Iris pigment epithelial cell (primary cell): ENCODE data around the gene CCND1.
"Not testable (repeated sequence)": the region's sequence is repeated elsewhere in the genome, so short reads cannot be mapped to it uniquely, and the experiment has no call there.

Experiments
- DNase-seq: peaks from one replicate; pipeline ENCODE4 v3.0.0-alpha.2; 2011; ENCODE audit warnings: low read depth

CCND1 gene

GRCh38 chr11:69694781-69695180 lies 53.8 kb downstream of the CCND1 start:
- DNase-seq: no peak

DNA sequence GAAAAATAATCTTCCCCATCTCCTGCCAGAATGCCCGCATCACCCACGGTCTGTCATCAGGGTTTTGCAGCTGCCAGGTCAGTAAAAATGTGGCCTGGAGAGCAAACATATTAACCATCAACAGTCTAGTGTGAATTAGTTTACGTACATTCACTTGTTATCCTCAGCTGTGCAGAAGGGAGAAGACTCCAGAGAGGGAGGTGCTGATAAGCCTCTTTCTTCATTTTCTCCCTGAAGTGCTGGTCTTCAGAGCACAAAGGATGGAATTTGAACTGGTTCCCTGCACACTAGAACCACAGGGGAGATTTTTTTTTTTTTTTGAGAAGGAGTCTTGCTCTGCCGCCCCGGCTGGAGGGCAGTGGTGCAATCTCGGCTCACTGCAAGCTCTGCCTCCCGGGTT lies 54.6 kb downstream of the CCND1 start:
- no peak for DNase-seq

GRCh38 chr11:69695995-69696394 lies 55.0 kb downstream of the CCND1 start:
- not testable (repeated sequence) for DNase-seq

DNA sequence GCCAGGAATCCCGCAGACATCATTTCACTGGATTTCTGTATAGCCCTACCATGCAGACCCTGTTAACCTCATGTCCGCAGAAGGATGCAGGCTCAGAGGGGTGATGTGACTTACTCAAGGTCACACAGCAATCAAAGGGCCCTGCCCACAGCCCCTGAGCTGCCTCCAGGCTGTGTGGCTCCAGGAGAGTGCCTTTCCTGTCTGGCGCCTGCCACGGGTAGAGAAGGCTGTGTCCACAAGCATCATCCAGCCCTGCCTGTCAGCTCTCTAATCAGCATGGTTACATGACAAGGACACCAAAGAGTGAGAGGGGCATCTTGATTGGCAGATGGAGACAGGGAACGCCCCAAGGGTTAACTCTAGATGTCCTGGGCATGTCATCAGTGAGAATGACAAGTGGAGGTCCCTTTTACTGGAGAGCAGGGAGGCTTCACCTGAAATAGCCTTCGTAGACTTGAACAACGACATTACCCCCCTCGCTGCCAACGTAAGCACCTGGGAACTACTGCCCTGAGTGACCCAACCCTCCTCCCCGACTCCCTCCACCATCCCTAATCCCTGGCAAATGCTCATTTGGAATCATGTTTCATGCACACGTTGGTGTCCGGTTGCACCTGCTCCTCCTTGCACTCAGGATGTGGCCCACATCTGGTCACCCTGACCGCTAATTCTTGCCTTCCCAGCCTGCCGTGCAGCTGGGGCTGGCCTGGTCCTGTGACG lies 56.0 kb downstream of the CCND1 start:
- DNase-seq: no peak

GRCh38 chr11:69697469-69697843 lies 56.5 kb downstream of the CCND1 start:
- DNase-seq: no peak

- no peak for DNase-seq
Measured at GRCh38 chr11:69697861-69698260, 56.9 kb downstream of the CCND1 start.

- DNase-seq: no peak
Measured at GRCh38 chr11:69698362-69698761, 57.4 kb downstream of the CCND1 start.

DNA sequence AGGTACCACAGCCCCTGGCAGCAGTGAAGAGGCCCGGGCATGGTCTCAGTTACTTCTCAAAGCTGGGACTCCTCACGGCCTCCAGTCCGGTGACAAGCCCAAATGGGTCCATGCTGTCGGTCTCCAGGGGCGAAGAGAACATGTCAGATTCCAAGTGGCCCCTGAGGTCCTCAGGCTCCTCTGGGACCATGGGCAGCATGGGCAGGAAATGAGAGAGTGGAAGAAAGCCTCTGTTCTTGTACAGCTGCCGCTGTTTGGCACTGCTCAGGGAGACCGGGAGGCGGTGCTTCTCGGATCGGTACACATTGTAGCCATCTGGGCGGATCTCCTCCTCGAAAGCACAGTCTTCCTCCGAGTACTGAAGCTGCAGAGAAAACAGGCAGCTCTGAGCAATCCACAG lies 58.3 kb downstream of the CCND1 start:
- no peak for DNase-seq

DNA sequence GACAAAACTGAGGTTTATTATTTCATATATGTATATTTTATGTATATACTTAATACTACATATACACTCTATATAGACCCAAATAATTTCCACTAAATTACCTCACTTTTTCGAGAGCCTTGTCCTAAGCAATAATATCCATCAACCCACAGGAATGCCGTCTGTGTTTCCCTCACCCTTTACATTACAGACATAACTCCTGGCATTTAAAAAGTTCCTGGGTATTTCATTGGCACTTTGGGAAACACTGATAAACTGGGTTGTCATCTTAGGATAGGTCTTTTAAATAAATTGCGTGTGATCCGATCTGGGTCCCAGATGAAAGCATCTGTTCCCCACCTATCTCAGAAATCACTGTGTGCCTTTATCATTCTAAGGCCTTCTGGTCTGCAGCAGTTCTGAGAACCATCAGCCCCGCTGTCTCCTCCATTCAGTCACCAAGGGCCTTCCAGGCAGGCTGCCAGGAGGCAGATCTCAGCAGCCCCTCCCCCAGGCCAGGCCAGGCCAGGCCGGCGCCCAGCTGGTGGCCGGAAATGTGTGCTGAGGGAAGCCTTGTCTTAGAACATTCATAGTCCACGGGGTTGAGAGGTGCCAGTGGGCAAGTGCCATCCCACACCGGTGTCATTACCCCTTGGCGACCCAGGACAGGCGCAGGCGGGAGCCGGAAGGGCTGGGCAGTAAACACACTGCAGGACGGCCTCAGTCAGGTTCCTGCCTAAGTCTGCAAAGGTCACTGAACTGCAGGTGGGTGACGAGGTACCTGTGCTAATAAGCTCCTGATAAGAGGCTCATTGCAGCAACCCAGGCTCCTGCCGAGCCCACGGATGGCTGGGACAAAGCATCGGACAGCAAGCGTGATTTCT lies 59.6 kb downstream of the CCND1 start:
- peak; percentile 55 for DNase-seq

DNA sequence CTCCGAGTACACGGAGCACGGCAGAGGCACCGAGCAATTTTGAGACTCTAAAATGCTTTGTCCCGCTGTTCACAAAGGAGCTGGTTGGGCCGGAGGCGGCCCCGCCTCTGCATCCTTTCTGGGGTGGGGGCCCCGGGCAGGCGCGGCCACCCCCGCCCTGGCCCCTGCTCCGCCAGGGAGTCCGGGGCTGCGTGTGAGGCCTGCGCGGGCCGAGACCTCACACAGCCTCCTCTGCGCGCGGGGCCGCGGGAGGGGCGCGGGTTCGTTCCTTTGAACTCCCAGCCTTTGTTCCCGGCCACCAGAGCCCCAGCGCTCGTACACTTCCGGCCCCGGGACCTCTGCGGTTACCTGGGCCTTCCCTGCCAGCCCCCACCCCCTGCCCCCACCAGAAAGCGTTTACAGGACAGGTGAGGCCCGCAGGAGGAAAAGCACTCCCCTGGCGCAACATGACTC lies 61.3 kb downstream of the CCND1 start:
- no peak for DNase-seq

DNA sequence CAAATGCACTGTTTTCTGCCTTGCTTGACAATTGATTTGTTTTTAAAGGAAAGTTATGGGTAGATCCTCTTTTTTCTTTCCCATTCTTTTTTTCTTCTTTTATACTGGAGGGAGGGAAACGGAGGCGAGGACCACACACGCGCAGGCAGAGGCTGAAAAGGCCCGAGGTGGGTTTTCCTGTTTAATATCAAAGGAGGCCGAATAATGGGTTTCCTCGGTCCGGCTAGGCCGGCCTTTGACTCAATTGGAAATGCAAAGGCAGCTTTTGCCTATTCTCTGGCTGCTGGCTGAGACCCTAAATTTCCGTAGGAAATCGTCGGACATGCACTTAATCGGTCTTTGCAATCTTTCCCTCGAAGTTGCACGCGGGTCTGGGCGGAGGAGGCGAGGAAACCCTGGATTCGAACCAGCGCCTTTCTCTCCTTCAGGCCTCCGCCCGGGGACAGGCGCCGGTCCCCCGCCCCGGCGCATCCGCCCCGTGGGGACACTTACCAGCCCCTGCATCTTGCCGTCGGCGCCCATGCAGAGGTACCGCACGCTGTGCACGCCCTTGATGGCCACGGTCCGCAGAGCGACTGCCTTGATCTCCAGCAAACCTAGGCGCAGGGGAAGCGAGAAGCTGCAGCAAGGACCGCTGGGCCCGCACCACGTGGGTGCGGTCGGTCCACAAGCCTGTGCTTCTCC lies 62.0 kb downstream of the CCND1 start:
- DNase-seq: no peak

- no peak for DNase-seq
Measured at GRCh38 chr11:69703453-69703767, 62.5 kb downstream of the CCND1 start.
